B cell (primary cell): ENCODE measurements around the gene CLIP1. TPM values are rescaled to one million over a fixed set of nuclear protein-coding genes. Genes with fewer than 3 reads are reported as not detected.

Source experiments
- ATAC-seq: fragments of 200-7000 bp; cut with Tn5 transposase; one replicate; pipeline ENCODE4 v1.10.0; 2021; ENCODE audit warnings: low read depth, mild to moderate bottlenecking, moderate number of reproducible peaks, moderate library complexity
- CTCF ChIA-PET: fragments of 350-600 bp; sonication (Branson Sonifier 250); formaldehyde crosslinking; loops from one replicate; lab custom pipeline; 2021; ENCODE audit warnings: antibody characterized with exemption, inconsistent platforms; lab: Charles Lee
- POLR2A ChIA-PET: fragments of 350-600 bp; sonication (Branson Sonifier 250); formaldehyde crosslinking; loops from one replicate; lab custom pipeline; 2021; ENCODE audit warnings: antibody characterized with exemption; lab: Charles Lee
- DNase-seq: peaks from one replicate; pipeline ENCODE4 v3.0.0; 2013
- H2AFZ ChIP-seq: 2 replicates; pipeline ENCODE4 v1.6.1; 2012; ENCODE audit warnings: mild to moderate bottlenecking, low read depth, low read length; ENCODE audit not compliant: insufficient read depth, poor library complexity, severe bottlenecking
- H3K27ac ChIP-seq, 2 donors: 1 replicate in 1 of 2; 2 replicates in 1 of 2; pipeline ENCODE4 v1.5.1; 2012 to 2013; ENCODE audit warnings: low read length in 2 of 2, mild to moderate bottlenecking in 2 of 2, moderate library complexity in 1 of 2
- H3K27me3 ChIP-seq, 4 experiments: fragments of 200-600 bp in 1 of 4; sonication (generic) in 1 of 4; replicated peaks in 1 of 4; 1 replicate in 2 of 4; 2 replicates in 2 of 4; pipeline versions ENCODE4 v1.6.1 to v1.7.0; 2013 to 2016; ENCODE audit warnings: low read length in 3 of 4, mild to moderate bottlenecking in 2 of 4, mixed read lengths in 1 of 4, moderate library complexity in 1 of 4; ENCODE audit not compliant: insufficient read depth in 4 of 4, control insufficient read depth in 3 of 4; ENCODE audit errors: control extremely low read depth in 1 of 4
- H3K36me3 ChIP-seq, 2 experiments: replicated peaks in 1 of 2; 1 replicate in 1 of 2; 2 replicates in 1 of 2; pipeline versions ENCODE4 v1.6.1 to v1.7.1; 2013; ENCODE audit warnings: low read length in 1 of 2; ENCODE audit not compliant: insufficient read depth in 2 of 2, control insufficient read depth in 1 of 2; ENCODE audit errors: control extremely low read depth in 1 of 2, extremely low read depth in 1 of 2
- H3K4me1 ChIP-seq, 2 donors: fragments of 200-600 bp in 1 of 2; sonication (generic) in 1 of 2; 1 replicate in 1 of 2; 2 replicates in 1 of 2; pipeline versions ENCODE4 v1.5.1 to v1.6.1; 2013 to 2017; ENCODE audit warnings: low read length in 2 of 2; ENCODE audit not compliant: control insufficient read depth in 2 of 2, insufficient read depth in 2 of 2
- H3K4me2 ChIP-seq: replicated peaks from 2 replicates; pipeline ENCODE3; 2012; ENCODE audit warnings: mild to moderate bottlenecking, low read depth, low read length; ENCODE audit not compliant: poor library complexity, severe bottlenecking
- H3K4me3 ChIP-seq, 5 experiments: fragments of 200-600 bp in 1 of 5; sonication (generic) in 1 of 5; 1 replicate in 3 of 5; 2 replicates in 2 of 5; pipeline versions ENCODE4 v1.5.1 to v1.7.0; 2011 to 2016; ENCODE audit warnings: low read length in 4 of 5, mild to moderate bottlenecking in 4 of 5, low read depth in 2 of 5, control low read depth in 1 of 5, moderate library complexity in 1 of 5; ENCODE audit not compliant: insufficient read depth in 1 of 5; ENCODE audit errors: control extremely low read depth in 1 of 5, extremely low read depth in 1 of 5
- H3K79me2 ChIP-seq: fragments of 200-600 bp; sonication (generic); one replicate; pipeline ENCODE4 v1.6.0; 2016; ENCODE audit warnings: low read length; ENCODE audit not compliant: control insufficient read depth, insufficient read depth
- H3K9ac ChIP-seq: fragments of 200-600 bp; sonication (generic); 2 replicates; pipeline ENCODE4 v1.6.1; 2017; ENCODE audit warnings: mild to moderate bottlenecking, low read length, moderate library complexity
- H3K9me3 ChIP-seq, 3 donors: one replicate each; pipeline versions ENCODE4 v1.6.1 to v1.7.1; 2013; ENCODE audit warnings: low read length in 2 of 3; ENCODE audit not compliant: control insufficient read depth in 2 of 3, insufficient read depth in 1 of 3; ENCODE audit errors: control extremely low read depth in 1 of 3
- H4K20me1 ChIP-seq: 2 replicates; pipeline ENCODE4 v1.6.0; 2012; ENCODE audit warnings: mild to moderate bottlenecking, low read length; ENCODE audit not compliant: insufficient read depth, control insufficient read depth, poor library complexity, severe bottlenecking
- H3K27ac Mint-ChIP-seq: one replicate; pipeline ENCODE4 v1.8.0; 2021; ENCODE audit warnings: mixed read lengths
- H3K27me3 Mint-ChIP-seq: one replicate; pipeline ENCODE4 v1.8.0; 2021; ENCODE audit warnings: mixed read lengths
- H3K4me1 Mint-ChIP-seq: one replicate; pipeline ENCODE4 v1.8.0; 2021; ENCODE audit warnings: mixed read lengths
- H3K4me3 Mint-ChIP-seq: one replicate; pipeline ENCODE4 v1.8.0; 2021; ENCODE audit warnings: mixed read lengths
- H3K9me3 Mint-ChIP-seq: one replicate; pipeline ENCODE4 v1.8.0; 2022; ENCODE audit warnings: mixed read lengths; ENCODE audit not compliant: insufficient read depth
- EZH2 ChIP-seq: IDR thresholded peaks from 2 replicates; pipeline ENCODE4 v1.6.1; 2012; ENCODE audit warnings: borderline replicate concordance, low read depth, mild to moderate bottlenecking, moderate library complexity, low read length; ENCODE audit not compliant: insufficient read depth, poor library complexity, severe bottlenecking
- WGBS: methylation state at CpG from one replicate; pipeline ENCODE4 v1.1.5; 2013; ENCODE audit warnings: missing lambda C conversion rate; ENCODE audit not compliant: insufficient coverage; 5-methylcytosine and 5-hydroxymethylcytosine counted together
- intact Hi-C: fragments of 100-400 bp; cut with micrococcal nuclease; formaldehyde crosslinking; loops from one replicate; pipeline ENCODE4 v1.10.0; 2022
- polyA plus RNA-seq: library from polyadenylated mRNA; depleted of rRNA; stranded (reverse); fragments of >200 nt; gene quantifications from 2 replicates; pipeline ENCODE4 v1.2.3, GENCODE V29; 2012
- total RNA-seq, 2 donors: library from RNA; stranded (reverse); fragments of 120-200 nt in 1 of 2; gene quantifications; 1 replicate in 1 of 2; 2 replicates in 1 of 2; pipeline versions ENCODE4 v1.2.3 to v1.2.4, GENCODE V29; 2013 to 2022
- TF ChIP-seq, protein P1 (sequence below): fragments of 200-600 bp; IDR thresholded peaks from one replicate; pipeline ENCODE4 v1.8.0; 2022; ENCODE audit warnings: antibody characterized with exemption, mild to moderate bottlenecking

CLIP1 gene
- total and polyA plus RNA-seq, 2 donors (not counting 1 experiment from before 2014, with no cell fraction given): 17.0 to 64.9 TPM

DNA sequence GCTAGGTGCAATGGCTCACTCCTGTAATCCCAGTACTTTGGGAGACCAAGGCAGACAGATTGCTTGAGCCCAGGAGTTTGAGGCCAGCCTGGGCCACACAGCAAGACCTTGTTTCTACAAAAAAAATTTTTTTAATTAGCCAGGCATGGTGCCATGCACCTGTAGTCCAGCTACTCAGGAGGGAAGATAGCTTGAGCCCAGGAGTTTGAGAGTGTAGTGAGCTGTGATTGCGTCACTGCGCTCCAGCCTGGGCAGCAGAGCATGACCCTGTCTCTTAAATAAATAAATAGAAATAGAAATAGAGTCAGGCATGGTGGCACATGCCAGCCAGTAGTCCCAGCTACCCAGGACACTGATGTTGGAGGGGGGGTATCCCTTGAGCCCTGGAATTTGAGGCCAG, 36.7 kb upstream of the CLIP1 start:
- no peaks in the 10 kb centered on the region for H4K20me1 ChIP-seq
- intact Hi-C loops: no loop called here
- H3K36me3 ChIP-seq: no peaks in the 10 kb centered on the region
- peaks cover 0 to under 1% of the 10 kb centered on the region in 2 donors for H3K4me1 ChIP-seq
- DNase-seq (no peak), ATAC-seq (no peak)
- H3K27me3 ChIP-seq: no peaks in the 10 kb centered on the region
- H3K9me3 ChIP-seq: no peaks in the 10 kb centered on the region
- H3K79me2 ChIP-seq: no peaks in the 10 kb centered on the region
- H3K4me1 Mint-ChIP-seq: peaks cover 3% of the 10 kb centered on the region
- ChIA-PET CTCF (interaction anchor here (0.6 to 2.1 kb wide), 2 partner anchors 54 to 60 kb away, joined by 3 to 6 read pairs; no protein-coding TSS in a partner anchor), POLR2A (interaction anchor here (0.5 to 0.7 kb wide), 3 partner anchors 32 to 441 kb away, joined by 3 to 9 read pairs (median 6); no protein-coding TSS in a partner anchor)
- H3K4me2 ChIP-seq: no peak overlapping the region
- no peak overlapping the region for H3K27ac ChIP-seq
- no peaks in the 10 kb centered on the region for H3K9me3 Mint-ChIP-seq
- H3K27ac Mint-ChIP-seq: no peak overlapping the region
- H2AFZ ChIP-seq: no peak overlapping the region
- no peak overlapping the region for H3K9ac ChIP-seq
- H3K4me3 ChIP-seq: no peak overlapping the region
- H3K4me3 Mint-ChIP-seq: no peak overlapping the region
- WGBS: no CpG with 5 or more reads among the region's 2 CpGs
- TF ChIP-seq EZH2: no peak
- TF ChIP-seq, protein P1, sequence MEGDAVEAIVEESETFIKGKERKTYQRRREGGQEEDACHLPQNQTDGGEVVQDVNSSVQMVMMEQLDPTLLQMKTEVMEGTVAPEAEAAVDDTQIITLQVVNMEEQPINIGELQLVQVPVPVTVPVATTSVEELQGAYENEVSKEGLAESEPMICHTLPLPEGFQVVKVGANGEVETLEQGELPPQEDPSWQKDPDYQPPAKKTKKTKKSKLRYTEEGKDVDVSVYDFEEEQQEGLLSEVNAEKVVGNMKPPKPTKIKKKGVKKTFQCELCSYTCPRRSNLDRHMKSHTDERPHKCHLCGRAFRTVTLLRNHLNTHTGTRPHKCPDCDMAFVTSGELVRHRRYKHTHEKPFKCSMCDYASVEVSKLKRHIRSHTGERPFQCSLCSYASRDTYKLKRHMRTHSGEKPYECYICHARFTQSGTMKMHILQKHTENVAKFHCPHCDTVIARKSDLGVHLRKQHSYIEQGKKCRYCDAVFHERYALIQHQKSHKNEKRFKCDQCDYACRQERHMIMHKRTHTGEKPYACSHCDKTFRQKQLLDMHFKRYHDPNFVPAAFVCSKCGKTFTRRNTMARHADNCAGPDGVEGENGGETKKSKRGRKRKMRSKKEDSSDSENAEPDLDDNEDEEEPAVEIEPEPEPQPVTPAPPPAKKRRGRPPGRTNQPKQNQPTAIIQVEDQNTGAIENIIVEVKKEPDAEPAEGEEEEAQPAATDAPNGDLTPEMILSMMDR: no peak
- H3K27me3 Mint-ChIP-seq: no peaks in the 10 kb centered on the region
